GM12878 (cell line): ENCODE results near the gene LDLRAD4. TPM values are rescaled to one million over a fixed set of nuclear protein-coding genes. Genes with fewer than 3 reads are reported as not detected.

Source experiments
- ATF3 ChIP-seq: IDR thresholded peaks from 2 replicates; pipeline ENCODE4 v1.6.1; 2011; ENCODE audit warnings: low read depth, mild to moderate bottlenecking, low read length, moderate library complexity, borderline replicate concordance; ENCODE audit errors: extremely low read depth
- BCL11A ChIP-seq: IDR thresholded peaks from 2 replicates; pipeline ENCODE4 v1.6.1; 2011; ENCODE audit warnings: low read depth, low read length
- BCL3 ChIP-seq: IDR thresholded peaks from 2 replicates; pipeline ENCODE4 v1.6.1; 2011; ENCODE audit warnings: borderline replicate concordance, low read depth, mild to moderate bottlenecking, moderate library complexity, low read length; ENCODE audit not compliant: insufficient read depth, poor library complexity, severe bottlenecking
- BRCA1 ChIP-seq: IDR thresholded peaks from 2 replicates; pipeline ENCODE4 v1.6.1; 2011; ENCODE audit warnings: low read depth, low read length, improper control_type of control experiment
- DPF2 ChIP-seq: fragments of 450-650 bp; IDR thresholded peaks from 2 replicates; pipeline ENCODE4 v1.6.1; 2017; ENCODE audit warnings: mild to moderate bottlenecking
- E4F1 ChIP-seq: fragments of 450-650 bp; IDR thresholded peaks from 2 replicates; pipeline ENCODE4 v1.6.1; 2018; ENCODE audit warnings: borderline replicate concordance, mild to moderate bottlenecking; ENCODE audit not compliant: partially characterized antibody
- GATAD2B ChIP-seq: fragments of 450-650 bp; conservative IDR thresholded peaks from 2 replicates; pipeline ENCODE4 v1.6.1; 2017; ENCODE audit warnings: low read depth, mild to moderate bottlenecking, moderate library complexity
- HDAC6 ChIP-seq: fragments of 200-600 bp; sonication (generic); IDR thresholded peaks from one replicate; pipeline ENCODE4 v1.8.0; 2017; ENCODE audit warnings: antibody characterized with exemption; ENCODE audit not compliant: unreplicated experiment
- HDGF ChIP-seq: fragments of 450-650 bp; IDR thresholded peaks from 2 replicates; pipeline ENCODE4 v1.6.1; 2016; ENCODE audit warnings: antibody characterized with exemption
- JUNB ChIP-seq: IDR thresholded peaks from 2 replicates; pipeline ENCODE4 v1.6.1; 2016; ENCODE audit warnings: antibody characterized with exemption, mild to moderate bottlenecking
- KDM1A ChIP-seq: fragments of 200-600 bp; sonication (generic); IDR thresholded peaks from 2 replicates; pipeline ENCODE4 v1.6.1; 2016; ENCODE audit warnings: borderline replicate concordance
- MYB ChIP-seq: fragments of 150-350 bp; IDR thresholded peaks from 2 replicates; pipeline ENCODE4 v1.6.1; 2014; ENCODE audit warnings: mild to moderate bottlenecking, low read depth, low read length, borderline replicate concordance
- NFIC ChIP-seq: IDR thresholded peaks from 2 replicates; pipeline ENCODE4 v1.6.1; 2012; ENCODE audit warnings: low read depth, mild to moderate bottlenecking, inconsistent platforms, low read length, moderate library complexity
- POLR2AphosphoS5 ChIP-seq: IDR thresholded peaks from 2 replicates; pipeline ENCODE4 v1.6.1; 2011; ENCODE audit warnings: mild to moderate bottlenecking, low read length, inconsistent platforms
- RB1 ChIP-seq: fragments of 450-650 bp; formaldehyde crosslinking; IDR thresholded peaks from 2 replicates; pipeline ENCODE4 v1.6.1; 2017; ENCODE audit warnings: mild to moderate bottlenecking, borderline replicate concordance
- RELA ChIP-seq: fragments of 450-650 bp; IDR thresholded peaks from 2 replicates; pipeline ENCODE4 v1.8.0; 2014; ENCODE audit warnings: borderline replicate concordance; ENCODE audit not compliant: partially characterized antibody
- REST ChIP-seq: IDR thresholded peaks from 2 replicates; pipeline ENCODE4 v1.6.1; 2012; ENCODE audit warnings: mild to moderate bottlenecking, low read depth, low read length
- SIN3A ChIP-seq: IDR thresholded peaks from 2 replicates; pipeline ENCODE4 v1.6.1; 2012; ENCODE audit warnings: low read depth, low read length, improper control_type of control experiment
- WRNIP1 ChIP-seq: IDR thresholded peaks from 2 replicates; pipeline ENCODE4 v1.6.1; 2011; ENCODE audit warnings: low read depth, low read length, improper control_type of control experiment, borderline replicate concordance
- YBX1 ChIP-seq: fragments of 450-650 bp; IDR thresholded peaks from 2 replicates; pipeline ENCODE4 v1.6.1; 2016; ENCODE audit warnings: antibody characterized with exemption
- ZNF274 ChIP-seq: IDR thresholded peaks from one replicate; pipeline ENCODE4 v1.8.0; 2011; ENCODE audit not compliant: insufficient read length, insufficient read depth
- polyA plus RNA-seq, 11 experiments: library from polyadenylated mRNA; depleted of rRNA in 4 of 11; unstranded in 6 of 11; stranded (reverse) in 5 of 11; fragments of >200 nt; fragmentation: Nextera tagmentation in 4 of 11; fragmentation: Illumina TruSeq in 1 of 11; extraction: Ambion mirVana in 4 of 11; extraction: Trizol in 1 of 11; gene quantifications; 1 replicate in 1 of 11; 2 replicates in 10 of 11; pipeline versions ENCODE4 v1.2.1 to v1.2.3, GENCODE V29; 2011 to 2016; ENCODE audit warnings: inconsistent platforms in 2 of 11, missing spikeins in 2 of 11, low read depth in 1 of 11
- total RNA-seq, 4 experiments: library from RNA; depleted of rRNA in 3 of 4; stranded (reverse); fragments of >200 nt in 3 of 4; fragmentation: Illumina TruSeq in 1 of 4; extraction: Trizol in 1 of 4; gene quantifications; 2 replicates each; pipeline versions ENCODE4 v1.2.1 to v1.2.3, GENCODE V29; 2013 to 2021
- TF ChIP-seq, protein P1 (sequence below): IDR thresholded peaks from 2 replicates; pipeline ENCODE4 v1.6.1; 2012; ENCODE audit warnings: low read depth, low read length, improper control_type of control experiment

LDLRAD4 gene
- total and polyA plus RNA-seq, 10 of the 15 experiments (the other 5 are each of a cell fraction or from before 2014, with no cell fraction given) = 2.7 to 16.8 (median 11.2) TPM

DNA sequence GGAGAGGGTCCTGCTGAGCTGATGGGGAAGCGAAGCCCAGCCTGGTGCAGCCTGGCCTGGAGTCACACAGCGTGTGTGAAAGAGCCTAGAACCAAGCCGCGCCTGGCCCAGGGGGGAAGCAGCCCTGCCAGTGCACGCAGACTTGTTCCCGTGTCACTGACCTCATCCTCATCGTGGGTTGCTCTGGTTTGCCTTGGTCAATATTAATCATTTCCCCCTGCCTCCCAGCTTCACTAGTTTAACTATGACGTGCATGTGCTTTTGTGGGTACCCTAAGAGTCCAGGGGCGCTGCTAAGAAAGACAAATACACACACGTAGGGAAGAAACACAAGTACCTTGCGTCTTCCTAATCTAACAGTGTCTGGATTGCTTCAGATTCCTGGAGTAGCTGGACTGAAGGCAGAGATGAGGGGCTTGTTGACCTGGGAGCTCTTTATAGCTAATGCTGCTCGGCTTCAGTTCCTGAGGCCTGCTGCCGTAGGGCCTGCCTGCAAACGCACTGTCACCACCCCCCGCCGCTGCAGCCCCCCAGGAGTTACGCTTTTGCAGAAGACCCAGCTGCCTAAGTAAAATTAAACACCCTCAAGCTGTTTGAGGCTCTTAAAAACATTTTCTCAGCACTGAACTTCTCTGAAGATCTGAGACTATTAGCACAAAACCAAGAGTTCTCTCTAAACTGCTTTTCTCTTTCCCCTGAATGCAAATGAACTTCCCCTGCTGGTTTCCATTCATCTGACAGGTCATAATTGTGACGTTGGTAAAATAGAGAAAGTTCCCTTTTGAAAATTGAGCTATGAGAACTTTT lies 348.6 kb downstream of the LDLRAD4 start (continued):
- peak; percentile 67 for TF ChIP-seq GATAD2B
- no peak for TF ChIP-seq BRCA1
- TF ChIP-seq SIN3A = no peak
- TF ChIP-seq HDGF = no peak; the same call in 1 of the 2 replicates
- no peak for TF ChIP-seq ATF3
- TF ChIP-seq KDM1A = no peak
- no peak for TF ChIP-seq MYB
- TF ChIP-seq YBX1 = no peak
- peak; percentile 75 for TF ChIP-seq JUNB
- peak; percentile 37; the same call in 1 of the 2 replicates for TF ChIP-seq WRNIP1
- TF ChIP-seq, protein P1, sequence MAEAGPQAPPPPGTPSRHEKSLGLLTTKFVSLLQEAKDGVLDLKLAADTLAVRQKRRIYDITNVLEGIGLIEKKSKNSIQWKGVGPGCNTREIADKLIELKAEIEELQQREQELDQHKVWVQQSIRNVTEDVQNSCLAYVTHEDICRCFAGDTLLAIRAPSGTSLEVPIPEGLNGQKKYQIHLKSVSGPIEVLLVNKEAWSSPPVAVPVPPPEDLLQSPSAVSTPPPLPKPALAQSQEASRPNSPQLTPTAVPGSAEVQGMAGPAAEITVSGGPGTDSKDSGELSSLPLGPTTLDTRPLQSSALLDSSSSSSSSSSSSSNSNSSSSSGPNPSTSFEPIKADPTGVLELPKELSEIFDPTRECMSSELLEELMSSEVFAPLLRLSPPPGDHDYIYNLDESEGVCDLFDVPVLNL = no peak
- TF ChIP-seq E4F1 = no peak
- TF ChIP-seq NFIC = peak; percentile 63
- TF ChIP-seq DPF2 = peak; percentile 84
- peak; percentile 99 for TF ChIP-seq POLR2AphosphoS5
- peak; percentile 91 for TF ChIP-seq BCL11A
- TF ChIP-seq REST = no peak
- no peak for TF ChIP-seq ZNF274
- peak; percentile 43 for TF ChIP-seq RB1
- TF ChIP-seq HDAC6 = no peak
- TF ChIP-seq RELA = peak; percentile 22
- peak; percentile 88 for TF ChIP-seq BCL3
